ENCODE data around the gene KIF1A. TPM values are rescaled to one million over a fixed set of nuclear protein-coding genes. Genes with fewer than 3 reads are reported as not detected.

KIF1A gene
- total RNA-seq, 2 donors from 2014 or later = 18.9 to 55.8 TPM

DNA sequence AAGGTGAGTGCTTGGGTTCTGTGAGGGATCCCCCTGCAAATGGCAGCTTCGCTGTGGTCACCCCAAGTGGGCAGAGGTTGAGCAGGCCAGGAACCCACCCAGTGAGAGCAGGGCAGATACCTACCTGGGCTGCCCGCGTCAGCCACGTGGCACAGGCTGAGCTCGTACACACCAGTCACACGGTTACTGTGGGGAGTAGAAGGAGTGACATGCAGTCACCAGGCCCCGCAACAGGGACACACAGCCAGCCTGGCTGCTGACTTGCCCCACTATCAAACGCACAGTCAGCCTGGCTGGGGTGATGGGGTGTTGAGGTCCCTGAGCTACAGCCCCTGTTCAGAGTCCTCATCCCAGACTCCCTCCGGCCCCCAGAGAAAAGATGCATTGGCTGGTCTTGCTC lies 96.2 kb downstream of the KIF1A start:
- Histone ChIP-seq H3K4me1 (replicated peaks) (no peaks in the 10 kb centered on the region), H3K9me3 (no peaks in the 10 kb centered on the region), H3K36me3 (no peaks in the 10 kb centered on the region), H3K4me3 (no peak overlapping the region), H3K27ac (no peak overlapping the region), H3K27me3 (replicated peaks; ENCODE audit: insufficient read depth) (no peaks in the 10 kb centered on the region)
- intact Hi-C loops (cut with DNase I) = no loop called here
- WGBS = 94% methylated on average over 9 of the region's 9 CpGs
- no peak for DNase-seq (ENCODE audit: low spot score)
- TF ChIP-seq POLR2AphosphoS5 (IDR thresholded peaks at IDR 0.05) (no peak), POLR2A (IDR thresholded peaks at IDR 0.05) (no peak)
- TF ChIP-seq, protein P1, sequence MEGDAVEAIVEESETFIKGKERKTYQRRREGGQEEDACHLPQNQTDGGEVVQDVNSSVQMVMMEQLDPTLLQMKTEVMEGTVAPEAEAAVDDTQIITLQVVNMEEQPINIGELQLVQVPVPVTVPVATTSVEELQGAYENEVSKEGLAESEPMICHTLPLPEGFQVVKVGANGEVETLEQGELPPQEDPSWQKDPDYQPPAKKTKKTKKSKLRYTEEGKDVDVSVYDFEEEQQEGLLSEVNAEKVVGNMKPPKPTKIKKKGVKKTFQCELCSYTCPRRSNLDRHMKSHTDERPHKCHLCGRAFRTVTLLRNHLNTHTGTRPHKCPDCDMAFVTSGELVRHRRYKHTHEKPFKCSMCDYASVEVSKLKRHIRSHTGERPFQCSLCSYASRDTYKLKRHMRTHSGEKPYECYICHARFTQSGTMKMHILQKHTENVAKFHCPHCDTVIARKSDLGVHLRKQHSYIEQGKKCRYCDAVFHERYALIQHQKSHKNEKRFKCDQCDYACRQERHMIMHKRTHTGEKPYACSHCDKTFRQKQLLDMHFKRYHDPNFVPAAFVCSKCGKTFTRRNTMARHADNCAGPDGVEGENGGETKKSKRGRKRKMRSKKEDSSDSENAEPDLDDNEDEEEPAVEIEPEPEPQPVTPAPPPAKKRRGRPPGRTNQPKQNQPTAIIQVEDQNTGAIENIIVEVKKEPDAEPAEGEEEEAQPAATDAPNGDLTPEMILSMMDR (IDR thresholded peaks at IDR 0.05) = no peak

DNA sequence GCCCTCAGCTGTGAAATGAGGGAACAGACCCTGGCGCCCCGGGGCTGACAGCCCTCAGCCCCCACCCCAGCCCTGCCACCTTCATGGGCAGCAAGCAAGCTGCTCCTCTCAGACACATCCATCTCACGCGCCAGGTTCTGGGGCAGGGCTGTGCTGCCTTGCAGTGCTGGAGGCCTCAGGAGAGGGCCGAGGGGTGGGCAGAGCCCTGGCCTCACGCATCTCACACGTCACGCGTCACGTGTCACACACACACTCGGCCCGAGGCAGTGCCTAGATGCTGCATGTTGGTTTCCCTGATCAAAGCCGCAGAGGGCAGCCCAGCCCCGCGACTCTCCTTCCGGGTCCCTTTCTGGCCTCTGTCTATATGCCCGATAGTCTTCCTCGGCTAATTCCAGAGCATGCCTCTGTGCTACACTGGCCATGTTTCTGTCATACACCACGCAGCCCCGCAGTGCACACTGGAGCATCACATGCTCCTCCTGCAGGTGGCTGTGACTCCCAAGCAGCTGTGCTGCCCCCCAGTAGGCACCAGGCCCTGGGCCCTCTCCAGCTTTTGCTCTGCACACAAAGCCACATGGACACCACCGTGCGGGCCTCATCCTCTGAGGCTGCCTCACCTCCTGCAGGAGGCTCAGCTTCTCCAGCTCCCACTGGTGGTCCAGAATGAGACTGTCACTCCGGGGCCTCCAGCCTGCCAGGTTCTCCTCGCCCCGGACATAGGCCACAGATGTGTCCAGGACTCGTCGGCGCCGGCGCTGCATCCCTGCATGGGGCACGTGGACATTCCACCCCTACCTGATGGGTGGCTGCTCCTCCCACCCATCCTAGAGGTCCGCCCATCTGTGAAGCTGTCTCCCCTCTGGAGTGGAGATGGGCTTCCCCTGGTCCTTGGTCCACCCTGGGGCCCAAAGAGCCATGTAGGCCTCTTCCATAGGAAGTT lies 97.0 kb downstream of the KIF1A start:
- 82% methylated on average over 32 of the region's 32 CpGs for WGBS
- Histone ChIP-seq H3K4me1 (replicated peaks) (no peaks in the 10 kb centered on the region), H3K4me3 (no peak overlapping the region), H3K27ac (no peak overlapping the region), H3K9me3 (no peaks in the 10 kb centered on the region), H3K36me3 (no peaks in the 10 kb centered on the region), H3K27me3 (replicated peaks; ENCODE audit: insufficient read depth) (no peaks in the 10 kb centered on the region)
- intact Hi-C loops (cut with DNase I) = no loop called here
- TF ChIP-seq, protein P1 (IDR thresholded peaks at IDR 0.05) = no peak
- TF ChIP-seq POLR2A (IDR thresholded peaks at IDR 0.05) = no peak
- no peak for TF ChIP-seq POLR2AphosphoS5 (IDR thresholded peaks at IDR 0.05)
- no peak for DNase-seq (ENCODE audit: low spot score)

DNA sequence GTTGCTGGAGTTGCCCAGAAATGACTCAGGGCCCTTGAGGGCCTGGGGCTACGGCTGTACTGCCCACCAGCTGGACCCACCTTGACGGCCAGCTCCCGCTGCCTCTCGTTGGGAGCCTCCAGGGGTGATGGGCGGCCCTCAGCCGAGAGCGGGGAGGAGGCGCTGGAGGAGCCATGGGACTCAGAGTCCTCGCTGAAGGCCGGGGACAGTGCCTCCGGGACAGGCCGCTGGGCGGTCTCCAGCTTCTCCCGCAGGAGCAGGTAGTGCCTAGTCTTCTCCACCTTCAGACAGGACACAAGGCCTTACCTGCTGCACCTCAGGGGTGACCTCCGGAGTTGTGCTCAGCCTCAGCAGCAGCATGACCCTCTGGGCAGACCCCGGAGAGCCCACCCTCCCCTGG lies 97.6 kb downstream of the KIF1A start:
- Histone ChIP-seq H3K9me3 (no peaks in the 10 kb centered on the region), H3K4me1 (replicated peaks) (no peaks in the 10 kb centered on the region), H3K27ac (no peak overlapping the region), H3K36me3 (no peaks in the 10 kb centered on the region), H3K4me3 (no peak overlapping the region), H3K27me3 (replicated peaks; ENCODE audit: insufficient read depth) (no peaks in the 10 kb centered on the region)
- intact Hi-C loops (cut with DNase I) = no loop called here
- TF ChIP-seq, protein P1 (IDR thresholded peaks at IDR 0.05) = no peak
- TF ChIP-seq POLR2AphosphoS5 (IDR thresholded peaks at IDR 0.05) = no peak
- no peak for TF ChIP-seq POLR2A (IDR thresholded peaks at IDR 0.05)
- 92% methylated on average over 15 of the region's 16 CpGs for WGBS
- DNase-seq (ENCODE audit: low spot score) = no peak

DNA sequence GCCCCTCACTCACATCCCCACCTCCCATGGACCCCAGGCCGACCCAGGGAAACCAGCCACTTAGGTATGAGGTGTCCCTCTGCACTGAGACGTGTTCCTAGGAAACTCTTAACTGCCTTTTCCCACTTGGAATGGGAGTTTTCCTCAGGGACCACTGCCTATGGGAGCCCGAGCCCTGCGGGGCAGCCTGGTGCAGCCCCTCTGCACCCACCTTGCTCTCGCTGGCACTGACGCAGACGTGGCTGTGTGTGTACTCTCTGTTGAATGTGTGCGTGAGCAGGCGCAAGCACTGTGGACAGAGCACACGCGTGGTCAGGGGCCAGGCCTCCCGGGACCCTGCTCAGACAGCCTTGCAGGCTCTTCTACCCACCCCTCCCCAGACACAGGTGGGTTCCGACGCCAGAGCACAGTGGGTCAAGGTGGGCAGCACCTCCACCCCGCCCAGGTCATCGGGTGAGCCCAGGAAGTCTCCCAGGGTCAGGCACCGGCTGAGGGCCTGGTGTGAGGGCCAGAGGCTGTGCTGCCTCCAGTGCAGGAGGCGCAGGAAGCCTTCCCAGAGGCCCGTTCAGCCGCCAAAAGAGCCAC lies 98.3 kb downstream of the KIF1A start:
- TF ChIP-seq POLR2AphosphoS5 (IDR thresholded peaks at IDR 0.05) = no peak
- no peaks in the 10 kb centered on the region for H3K4me1 ChIP-seq (replicated peaks)
- H3K27ac ChIP-seq = no peak overlapping the region
- no peak overlapping the region for H3K4me3 ChIP-seq
- no peaks in the 10 kb centered on the region for H3K36me3 ChIP-seq
- intact Hi-C loops (cut with DNase I) = no loop called here
- DNase-seq (ENCODE audit: low spot score) = no peak
- no peaks in the 10 kb centered on the region for H3K9me3 ChIP-seq
- 91% methylated on average over 18 of the region's 20 CpGs for WGBS
- no peaks in the 10 kb centered on the region for H3K27me3 ChIP-seq (replicated peaks; ENCODE audit: insufficient read depth)

DNA sequence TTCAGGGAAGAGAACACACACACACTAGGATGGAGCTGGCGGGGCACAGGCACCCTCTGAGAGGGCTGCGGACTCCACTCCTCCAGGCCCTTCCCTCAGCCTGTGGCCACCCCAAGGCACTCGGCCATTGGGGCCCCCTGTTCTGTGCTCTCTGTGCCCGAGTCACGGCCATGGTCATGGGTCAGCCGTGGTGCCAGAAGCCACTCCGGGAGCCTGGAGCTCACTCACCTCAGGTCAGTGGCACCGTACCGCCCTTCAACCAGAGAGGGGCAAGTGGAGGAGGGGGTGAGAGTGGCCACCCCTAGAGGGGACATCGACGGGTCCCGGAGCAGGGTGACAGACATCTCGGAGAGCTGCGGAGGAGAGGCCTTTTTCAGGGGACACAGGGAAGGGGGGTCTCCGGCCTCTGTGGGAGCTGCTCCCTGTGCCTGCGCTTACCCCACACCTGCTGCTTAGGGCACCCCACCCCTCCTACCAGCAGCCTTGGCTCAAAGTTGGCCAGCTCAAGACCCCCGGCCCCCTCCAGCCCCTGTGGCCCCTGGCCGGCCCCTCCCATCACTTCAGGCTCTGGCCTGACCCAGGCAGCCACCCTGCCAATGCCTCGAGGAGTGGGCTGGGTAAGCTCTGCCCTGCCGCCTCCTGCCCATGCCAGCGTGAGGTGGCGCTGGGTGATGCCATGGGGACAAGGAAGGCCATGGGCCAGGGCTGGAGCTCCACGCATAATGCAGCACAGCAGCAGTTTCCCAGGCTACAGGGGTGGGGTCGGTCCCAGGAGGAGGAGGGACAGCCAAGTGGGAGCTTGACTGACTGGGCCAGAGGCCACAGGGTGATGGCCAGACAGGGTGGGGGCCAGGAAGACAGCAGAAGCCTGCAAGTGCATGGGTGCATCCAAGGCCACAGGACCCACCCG lies 99.1 kb downstream of the KIF1A start:
- no peaks in the 10 kb centered on the region for H3K36me3 ChIP-seq
- no peaks in the 10 kb centered on the region for H3K27me3 ChIP-seq (replicated peaks; ENCODE audit: insufficient read depth)
- no peak for DNase-seq (ENCODE audit: low spot score)
- no peaks in the 10 kb centered on the region for H3K4me1 ChIP-seq (replicated peaks)
- TF ChIP-seq POLR2AphosphoS5 (IDR thresholded peaks at IDR 0.05) (no peak), POLR2A (IDR thresholded peaks at IDR 0.05) (no peak)
- TF ChIP-seq, protein P1 (IDR thresholded peaks at IDR 0.05) = no peak
- no peaks in the 10 kb centered on the region for H3K9me3 ChIP-seq
- no peak overlapping the region for H3K4me3 ChIP-seq
- no peak overlapping the region for H3K27ac ChIP-seq
- 85% methylated on average over 25 of the region's 25 CpGs for WGBS
- intact Hi-C loops (cut with DNase I) = no loop called here
